GM19397 (cell line): Measurements from ENCODE around the gene DUSP22.
A peak's percentile ranks its signal among the peaks of the same experiment; 100 is the strongest.
"Not testable (repeated sequence)": the region's sequence is repeated elsewhere in the genome, so short reads cannot be mapped to it uniquely, and the experiment has no call there.

Experiments used
- ATAC-seq: cut with Tn5 transposase; IDR thresholded peaks from one replicate; pipeline ENCODE4 v1.9.1; 2021; ENCODE audit warnings: mild to moderate bottlenecking, moderate library complexity; ENCODE audit not compliant: unreplicated experiment

DUSP22 gene

GRCh38 chr6:322940-323729, 30.8 kb downstream of the DUSP22 start:
- no peak for ATAC-seq

GRCh38 chr6:323730-324088, 31.4 kb downstream of the DUSP22 start:
- no peak for ATAC-seq

- no peak for ATAC-seq
These were observed 31.9 kb downstream of the DUSP22 start for GRCh38 chr6:324116-324728.

GRCh38 chr6:324729-325125, 32.4 kb downstream of the DUSP22 start:
- ATAC-seq, result no peak

GRCh38 chr6:325161-325860, 33.0 kb downstream of the DUSP22 start:
- not testable (repeated sequence) for ATAC-seq

- not testable (repeated sequence) for ATAC-seq
These were observed 33.8 kb downstream of the DUSP22 start for GRCh38 chr6:326066-326465.

GRCh38 chr6:326896-327537, 34.7 kb downstream of the DUSP22 start:
- ATAC-seq, result no peak

- no peak for ATAC-seq
These were observed 35.3 kb downstream of the DUSP22 start for GRCh38 chr6:327538-328116.

GRCh38 chr6:328136-328670, 35.9 kb downstream of the DUSP22 start:
- peak; percentile 69 for ATAC-seq

GRCh38 chr6:328924-329323, 36.6 kb downstream of the DUSP22 start:
- ATAC-seq, result no peak

- ATAC-seq, result no peak
These were observed 37.8 kb downstream of the DUSP22 start for GRCh38 chr6:329888-330691.

- ATAC-seq, result no peak
These were observed 38.7 kb downstream of the DUSP22 start for GRCh38 chr6:330948-331347.

- peak; percentile 39 for ATAC-seq
These were observed 39.6 kb downstream of the DUSP22 start for GRCh38 chr6:331622-332521.

GRCh38 chr6:332671-333070, 40.4 kb downstream of the DUSP22 start:
- ATAC-seq, result no peak

GRCh38 chr6:333379-334002, 41.2 kb downstream of the DUSP22 start:
- ATAC-seq, result no peak

- no peak for ATAC-seq
These were observed 42.5 kb downstream of the DUSP22 start for GRCh38 chr6:334536-335510.

- ATAC-seq, result no peak
These were observed 43.3 kb downstream of the DUSP22 start for GRCh38 chr6:335572-335971.
